Stomach smooth muscle (tissue), 2 donors: ENCODE data around the gene SLCO3A1.
A peak's percentile ranks its signal among the peaks of the same experiment; 100 is the strongest.

Experiments used
- H3K27ac ChIP-seq: one replicate; pipeline ENCODE4 v1.7.0; 2013; ENCODE audit warnings: mild to moderate bottlenecking, low read length, inconsistent platforms
- H3K27me3 ChIP-seq, 2 donors: one replicate each; pipeline ENCODE4 v1.7.0; 2013; ENCODE audit warnings: low read length in 2 of 2; ENCODE audit not compliant: insufficient read depth in 2 of 2, control insufficient read depth in 1 of 2
- H3K36me3 ChIP-seq, 2 donors: one replicate each; pipeline ENCODE4 v1.7.0; 2013; ENCODE audit warnings: low read length in 2 of 2; ENCODE audit not compliant: control insufficient read depth in 2 of 2, insufficient read depth in 2 of 2
- H3K4me1 ChIP-seq: one replicate; pipeline ENCODE4 v1.7.0; 2013; ENCODE audit warnings: low read length; ENCODE audit not compliant: control insufficient read depth, insufficient read depth
- H3K4me3 ChIP-seq, 2 donors: one replicate each; pipeline ENCODE4 v1.7.0; 2013; ENCODE audit warnings: low read length in 2 of 2
- H3K9ac ChIP-seq, 2 donors: one replicate each; pipeline ENCODE4 v1.7.0; 2013; ENCODE audit warnings: low read length in 2 of 2, mild to moderate bottlenecking in 1 of 2
- H3K9me3 ChIP-seq, 2 donors: one replicate each; pipeline ENCODE4 v1.7.0; 2013; ENCODE audit warnings: low read length in 2 of 2; ENCODE audit not compliant: control insufficient read depth in 2 of 2
- donor health status: healthy.
- donor health status: Pancreatic carcinoma.

Gene SLCO3A1

DNA sequence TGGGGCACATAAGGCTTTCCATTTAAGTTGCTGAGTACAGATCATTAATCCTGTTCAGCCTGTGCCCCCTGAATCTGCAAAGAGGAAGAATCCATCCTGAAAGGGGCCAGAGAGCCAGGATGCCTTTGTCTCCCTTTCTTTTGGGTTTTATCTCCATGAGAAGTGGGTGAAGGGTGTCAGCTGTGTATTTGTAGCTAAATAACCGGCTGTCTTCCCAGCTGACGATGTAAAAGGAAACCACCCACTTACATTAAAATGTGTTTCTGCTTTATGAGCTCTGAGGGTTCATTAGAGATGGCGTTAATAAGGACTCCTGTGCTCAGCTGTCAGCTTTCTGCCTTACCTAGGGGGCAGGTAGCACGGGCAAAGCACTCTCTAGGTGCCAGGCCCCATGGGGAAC lies 83.4 kb downstream of the SLCO3A1 start:
- Histone ChIP-seq H3K4me1 (peaks cover 10% of the 10 kb centered on the region), H3K27me3 (no peaks in the 10 kb centered on the region), H3K27ac (no peak overlapping the region), H3K4me3 (no peak overlapping the region), H3K9me3 (peaks cover 0 to 3% of the 10 kb centered on the region in 2 donors), H3K36me3 (no peaks in the 10 kb centered on the region), H3K9ac (no peak overlapping the region)

DNA sequence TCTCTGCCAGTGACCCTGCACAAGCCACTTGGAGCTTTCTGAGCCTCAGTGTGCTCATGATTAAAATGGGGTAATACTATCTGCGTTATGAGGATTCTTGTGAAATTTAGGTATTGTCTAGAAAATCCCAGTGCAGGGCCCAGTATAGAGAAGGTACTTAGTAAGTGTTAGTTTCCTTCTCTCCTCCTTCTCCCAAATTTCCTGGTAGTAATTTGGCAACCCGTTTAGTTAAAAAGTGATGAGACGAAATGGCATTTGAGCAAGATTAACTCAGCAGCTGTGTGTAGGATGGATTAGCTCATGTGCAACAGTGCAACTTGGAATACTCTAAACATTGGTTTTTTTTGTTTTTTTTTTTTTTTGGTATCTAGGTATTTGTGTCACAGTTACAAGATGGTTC lies 84.6 kb downstream of the SLCO3A1 start:
- Histone ChIP-seq H3K27me3 (no peaks in the 10 kb centered on the region), H3K4me1 (peaks cover 17% of the 10 kb centered on the region)

GRCh38 chr15:91939403-91939831 lies 85.9 kb downstream of the SLCO3A1 start:
- H3K27me3 ChIP-seq = no peaks in the 10 kb centered on the region
- no peak overlapping the region for H3K4me3 ChIP-seq
- no peak overlapping the region for H3K27ac ChIP-seq
- peaks cover 21% of the 10 kb centered on the region for H3K4me1 ChIP-seq
- no peak overlapping the region for H3K9ac ChIP-seq
- no peaks in the 10 kb centered on the region for H3K9me3 ChIP-seq
- no peaks in the 10 kb centered on the region for H3K36me3 ChIP-seq

More for the DNA sequence above, 84.6 kb downstream of the SLCO3A1 start:
- Histone ChIP-seq H3K4me3 (no peak overlapping the region), H3K36me3 (no peaks in the 10 kb centered on the region), H3K9ac (no peak overlapping the region), H3K27ac (no peak overlapping the region), H3K9me3 (peaks cover 0 to 3% of the 10 kb centered on the region in 2 donors)

DNA sequence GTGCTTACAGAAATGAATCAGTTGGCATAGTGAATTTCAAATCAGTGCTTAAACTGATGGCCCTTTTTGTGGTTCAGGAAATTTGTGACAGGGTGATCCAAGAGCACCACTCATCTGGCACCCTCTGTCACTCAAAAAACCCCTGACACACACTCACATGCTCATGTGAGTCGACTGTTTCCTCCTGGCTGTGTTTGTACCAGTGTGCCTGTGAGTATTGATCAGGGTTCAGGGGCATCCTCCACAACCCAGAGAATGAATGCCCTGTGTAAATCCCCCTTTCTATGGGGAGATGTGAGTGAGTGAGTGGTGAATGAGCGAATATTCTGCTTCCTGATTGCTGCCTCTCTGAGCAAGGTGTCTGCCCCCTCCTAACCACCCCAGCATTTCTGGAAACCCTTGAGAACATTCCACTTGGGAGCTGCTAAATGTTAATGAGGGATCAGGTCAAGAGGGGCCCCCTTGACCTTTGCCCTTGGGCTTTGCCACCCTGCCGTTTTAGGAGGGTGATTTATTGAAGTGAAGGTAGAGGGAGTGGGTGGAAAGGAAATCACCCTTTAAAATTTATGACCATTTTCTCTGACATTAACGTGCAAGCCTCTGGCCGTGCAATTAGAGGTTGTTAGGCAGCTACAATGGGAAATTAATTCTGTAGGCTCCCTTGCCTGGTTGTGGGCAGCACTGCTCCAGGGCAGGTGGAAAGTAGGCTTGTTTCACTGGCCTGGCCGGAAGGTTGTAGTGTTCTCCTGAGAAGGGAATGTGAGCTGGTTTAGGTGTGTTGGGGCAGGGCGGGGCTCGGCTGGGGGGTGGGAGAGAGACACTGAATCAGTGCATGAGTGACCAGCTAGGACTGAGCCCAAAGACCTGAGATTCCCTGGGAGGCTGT lies 87.2 kb downstream of the SLCO3A1 start:
- no peak overlapping the region for H3K9ac ChIP-seq
- no peaks in the 10 kb centered on the region for H3K36me3 ChIP-seq
- no peak overlapping the region for H3K27ac ChIP-seq
- H3K27me3 ChIP-seq = no peaks in the 10 kb centered on the region
- no peak overlapping the region for H3K4me3 ChIP-seq
- H3K4me1 ChIP-seq = peaks cover 21% of the 10 kb centered on the region
- H3K9me3 ChIP-seq = no peaks in the 10 kb centered on the region

DNA sequence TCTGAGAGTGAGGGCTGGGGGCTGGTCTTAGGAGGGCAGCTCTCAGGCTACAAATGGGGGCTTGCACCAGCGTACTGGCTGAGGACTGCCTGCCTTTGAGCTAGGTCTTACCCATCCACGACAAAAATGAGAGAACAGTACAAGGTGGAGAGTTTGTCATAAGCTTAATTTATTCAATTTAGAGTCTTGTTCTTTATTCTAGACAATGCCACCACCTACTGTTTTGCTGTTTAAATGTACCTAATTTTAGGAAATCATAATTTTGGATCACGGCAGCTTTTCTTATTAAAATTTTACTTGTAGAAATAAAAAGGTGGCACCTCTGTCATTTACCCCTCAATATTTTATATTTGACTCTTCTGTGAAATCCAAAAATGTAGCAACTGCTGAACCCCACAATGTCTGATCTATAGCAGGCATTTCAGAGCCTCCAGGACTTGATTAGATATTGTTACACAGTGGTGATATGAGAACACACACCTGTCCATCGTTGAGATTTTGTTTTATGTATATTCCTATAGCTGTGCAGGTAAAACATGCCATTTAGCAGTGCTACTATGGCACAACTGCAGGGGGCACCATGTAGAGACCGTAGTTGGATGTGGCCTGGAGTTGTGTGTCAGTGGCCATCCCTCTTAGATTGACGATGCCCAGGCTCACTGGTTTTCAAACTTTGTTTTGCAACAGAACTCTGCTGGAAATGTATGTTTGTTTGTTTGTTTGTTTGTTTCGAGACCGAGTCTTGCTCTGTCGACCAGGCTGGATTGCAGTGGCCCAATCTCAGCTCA lies 88.6 kb downstream of the SLCO3A1 start:
- Histone ChIP-seq H3K9me3 (no peaks in the 10 kb centered on the region), H3K4me1 (peaks cover 19% of the 10 kb centered on the region), H3K27ac (no peak overlapping the region), H3K9ac (no peak overlapping the region), H3K27me3 (no peaks in the 10 kb centered on the region), H3K36me3 (no peaks in the 10 kb centered on the region), H3K4me3 (no peak overlapping the region)

DNA sequence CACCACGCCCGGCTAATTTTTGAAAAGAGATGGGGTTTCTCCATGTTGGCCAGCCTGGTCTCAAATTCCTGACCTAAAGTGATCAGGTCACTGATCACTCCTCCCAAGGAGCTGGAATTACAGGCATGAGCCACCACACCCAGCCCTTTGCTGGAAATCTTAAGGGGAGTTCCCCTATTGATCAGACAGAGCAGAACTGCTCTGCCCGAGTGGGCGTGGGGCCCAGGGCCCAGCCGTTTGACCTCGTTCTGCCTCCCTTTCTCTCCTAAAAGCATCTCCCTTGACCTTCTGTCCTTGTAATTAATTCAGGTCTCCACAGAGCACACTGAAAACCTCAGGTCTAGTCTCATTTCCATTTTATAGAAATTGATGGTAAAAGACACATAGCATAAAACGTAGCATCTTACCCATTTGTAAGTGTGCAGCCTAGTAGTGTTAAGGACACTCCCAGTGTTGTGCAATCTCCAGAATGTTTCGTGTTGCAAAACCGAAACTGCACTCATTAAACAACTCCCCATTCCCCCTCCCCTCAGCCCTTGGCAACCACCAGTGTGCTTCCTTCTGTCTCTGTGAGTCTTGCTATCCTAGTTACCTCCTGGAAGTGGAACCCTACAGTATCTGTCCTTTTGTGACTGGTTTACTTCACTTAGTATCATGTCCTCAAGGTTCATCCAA lies 89.3 kb downstream of the SLCO3A1 start:
- no peaks in the 10 kb centered on the region for H3K36me3 ChIP-seq
- peak overlapping the region in 1 of 2 donors; percentile 36 for H3K9ac ChIP-seq
- no peaks in the 10 kb centered on the region for H3K9me3 ChIP-seq
- H3K4me1 ChIP-seq = peaks cover 20% of the 10 kb centered on the region
- no peaks in the 10 kb centered on the region for H3K27me3 ChIP-seq
- H3K4me3 ChIP-seq = peak overlapping the region; percentile 41 to 52
- H3K27ac ChIP-seq = peak overlapping the region; percentile 31

DNA sequence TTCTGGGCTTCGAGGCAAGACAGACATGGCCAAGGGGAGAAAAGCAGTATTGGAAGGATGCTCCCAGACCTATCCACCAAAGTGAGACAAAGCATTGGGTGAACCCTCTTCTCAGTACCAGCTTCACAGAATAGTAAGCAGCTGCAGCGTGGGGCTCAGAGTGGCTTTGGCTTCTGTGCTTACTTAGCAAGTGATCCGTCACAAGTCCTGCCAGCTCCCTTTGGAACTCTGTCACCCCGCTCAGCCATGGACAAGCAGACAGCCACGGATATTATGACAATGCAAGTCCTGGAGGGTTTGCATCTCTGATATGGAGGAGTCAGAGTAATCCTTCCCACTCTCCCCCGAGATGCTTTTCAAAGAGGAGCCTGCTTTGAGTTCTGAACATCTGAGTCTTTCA lies 90.8 kb downstream of the SLCO3A1 start:
- no peaks in the 10 kb centered on the region for H3K36me3 ChIP-seq
- no peaks in the 10 kb centered on the region for H3K9me3 ChIP-seq
- no peak overlapping the region for H3K9ac ChIP-seq
- no peaks in the 10 kb centered on the region for H3K27me3 ChIP-seq
- no peak overlapping the region for H3K27ac ChIP-seq
- no peak overlapping the region for H3K4me3 ChIP-seq
- H3K4me1 ChIP-seq = peaks cover 28% of the 10 kb centered on the region

DNA sequence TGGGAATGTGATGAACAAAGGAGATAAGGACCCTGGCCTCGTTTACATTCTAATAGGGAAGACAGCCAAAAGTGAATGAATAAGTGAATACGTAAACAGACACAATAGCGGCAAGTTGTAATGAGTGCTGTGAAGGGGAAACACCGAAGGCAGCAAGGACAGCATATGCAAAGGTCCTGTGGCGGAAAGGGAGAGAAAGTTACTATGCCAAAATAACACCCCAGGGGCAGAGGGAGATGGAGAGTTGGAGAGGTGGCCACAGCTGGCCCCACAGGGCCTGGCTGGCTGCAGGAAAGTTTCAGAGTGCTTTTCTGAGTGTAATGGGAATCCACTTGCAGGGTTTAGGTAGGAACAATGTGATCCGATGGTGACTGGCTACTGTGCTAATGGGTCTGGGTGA lies 91.9 kb downstream of the SLCO3A1 start:
- H3K9me3 ChIP-seq = no peaks in the 10 kb centered on the region
- H3K27ac ChIP-seq = no peak overlapping the region
- peaks cover 23% of the 10 kb centered on the region for H3K4me1 ChIP-seq
- no peak overlapping the region for H3K4me3 ChIP-seq
- no peak overlapping the region for H3K9ac ChIP-seq
- H3K36me3 ChIP-seq = no peaks in the 10 kb centered on the region
- no peaks in the 10 kb centered on the region for H3K27me3 ChIP-seq

DNA sequence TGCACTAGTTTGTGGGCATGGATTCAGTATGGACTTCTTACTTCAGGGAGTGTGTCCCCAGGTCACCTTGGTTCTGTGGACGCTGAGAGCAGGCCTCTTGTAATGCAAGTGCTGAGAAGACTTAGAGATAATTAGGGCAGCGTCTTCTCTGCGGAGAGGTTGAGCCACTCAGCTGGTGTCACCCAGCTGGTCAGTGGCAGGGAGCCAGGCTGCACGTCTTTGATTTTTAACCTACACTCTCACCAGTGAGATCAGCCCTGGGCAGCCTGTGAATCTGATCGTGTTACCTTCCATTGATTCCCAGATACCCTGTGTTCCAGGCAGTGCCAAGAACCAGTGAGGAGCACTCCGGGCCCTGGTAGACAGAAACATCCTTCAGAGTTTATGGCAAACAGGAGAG lies 92.6 kb downstream of the SLCO3A1 start:
- no peak overlapping the region for H3K27ac ChIP-seq
- no peaks in the 10 kb centered on the region for H3K36me3 ChIP-seq
- H3K4me3 ChIP-seq = no peak overlapping the region
- no peaks in the 10 kb centered on the region for H3K27me3 ChIP-seq
- no peak overlapping the region for H3K9ac ChIP-seq
- no peaks in the 10 kb centered on the region for H3K9me3 ChIP-seq
- peaks cover 23% of the 10 kb centered on the region for H3K4me1 ChIP-seq

DNA sequence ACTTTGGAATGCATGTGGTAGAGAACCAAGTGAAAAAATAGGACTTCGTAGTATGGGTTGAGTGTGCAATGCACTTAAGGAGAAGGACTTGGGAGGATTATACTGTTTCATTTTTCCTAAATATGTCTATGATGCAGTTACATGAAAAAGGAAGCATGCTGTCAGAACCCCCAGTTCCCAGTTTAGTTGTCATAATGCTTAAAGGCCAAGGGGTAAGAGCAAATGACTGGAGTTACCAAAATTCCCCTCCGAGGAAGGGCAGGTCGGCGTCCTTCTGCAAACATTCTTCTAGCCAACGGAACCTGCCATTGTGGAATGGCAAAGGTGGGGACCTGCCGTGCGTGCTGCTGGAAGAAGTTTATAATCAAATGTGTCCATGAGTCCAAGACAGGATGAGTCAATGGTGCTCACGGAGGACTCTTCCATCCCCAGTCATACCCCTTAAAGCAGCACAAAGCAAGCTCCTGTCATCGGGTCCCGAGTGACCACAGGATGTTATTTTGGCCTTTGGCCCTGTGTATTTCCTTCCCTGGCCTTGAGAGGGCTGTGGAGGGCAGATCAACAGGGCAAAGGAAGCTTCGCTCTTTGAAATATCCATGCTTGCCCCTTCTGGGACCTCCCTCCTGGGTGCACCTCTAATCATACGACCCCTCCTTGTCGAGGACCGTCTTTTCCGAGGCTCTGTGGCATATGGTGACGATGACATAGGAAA lies 93.2 kb downstream of the SLCO3A1 start:
- H3K4me1 ChIP-seq = peaks cover 23% of the 10 kb centered on the region
- no peak overlapping the region for H3K9ac ChIP-seq

More for the DNA sequence above, 93.2 kb downstream of the SLCO3A1 start:
- H3K27ac ChIP-seq = no peak overlapping the region
- no peaks in the 10 kb centered on the region for H3K36me3 ChIP-seq
- no peaks in the 10 kb centered on the region for H3K9me3 ChIP-seq
- no peaks in the 10 kb centered on the region for H3K27me3 ChIP-seq
- no peak overlapping the region for H3K4me3 ChIP-seq
